Measurements from ENCODE around the gene NIP7. TPM values are rescaled to one million over a fixed set of nuclear protein-coding genes. Genes with fewer than 3 reads are reported as not detected.

NIP7 gene
- total and polyA plus RNA-seq, 9 of the 15 experiments (the other 6 are each of a cell fraction or from before 2014, with no cell fraction given): 28.9 to 85.5 (median 72.5) TPM

GRCh38 chr16:69310653-69311532 lies 28.7 kb upstream of the NIP7 start, which contains the start of gene VPS4A (continued):
- TF ChIP-seq, protein P1, sequence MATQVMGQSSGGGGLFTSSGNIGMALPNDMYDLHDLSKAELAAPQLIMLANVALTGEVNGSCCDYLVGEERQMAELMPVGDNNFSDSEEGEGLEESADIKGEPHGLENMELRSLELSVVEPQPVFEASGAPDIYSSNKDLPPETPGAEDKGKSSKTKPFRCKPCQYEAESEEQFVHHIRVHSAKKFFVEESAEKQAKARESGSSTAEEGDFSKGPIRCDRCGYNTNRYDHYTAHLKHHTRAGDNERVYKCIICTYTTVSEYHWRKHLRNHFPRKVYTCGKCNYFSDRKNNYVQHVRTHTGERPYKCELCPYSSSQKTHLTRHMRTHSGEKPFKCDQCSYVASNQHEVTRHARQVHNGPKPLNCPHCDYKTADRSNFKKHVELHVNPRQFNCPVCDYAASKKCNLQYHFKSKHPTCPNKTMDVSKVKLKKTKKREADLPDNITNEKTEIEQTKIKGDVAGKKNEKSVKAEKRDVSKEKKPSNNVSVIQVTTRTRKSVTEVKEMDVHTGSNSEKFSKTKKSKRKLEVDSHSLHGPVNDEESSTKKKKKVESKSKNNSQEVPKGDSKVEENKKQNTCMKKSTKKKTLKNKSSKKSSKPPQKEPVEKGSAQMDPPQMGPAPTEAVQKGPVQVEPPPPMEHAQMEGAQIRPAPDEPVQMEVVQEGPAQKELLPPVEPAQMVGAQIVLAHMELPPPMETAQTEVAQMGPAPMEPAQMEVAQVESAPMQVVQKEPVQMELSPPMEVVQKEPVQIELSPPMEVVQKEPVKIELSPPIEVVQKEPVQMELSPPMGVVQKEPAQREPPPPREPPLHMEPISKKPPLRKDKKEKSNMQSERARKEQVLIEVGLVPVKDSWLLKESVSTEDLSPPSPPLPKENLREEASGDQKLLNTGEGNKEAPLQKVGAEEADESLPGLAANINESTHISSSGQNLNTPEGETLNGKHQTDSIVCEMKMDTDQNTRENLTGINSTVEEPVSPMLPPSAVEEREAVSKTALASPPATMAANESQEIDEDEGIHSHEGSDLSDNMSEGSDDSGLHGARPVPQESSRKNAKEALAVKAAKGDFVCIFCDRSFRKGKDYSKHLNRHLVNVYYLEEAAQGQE (IDR thresholded peaks at IDR 0.05; ENCODE audit: borderline replicate concordance): peak; percentile 42; the same call in 1 of the 2 replicates
- TF ChIP-seq, protein P1 (CRISPR knock-in tag; IDR thresholded peaks at IDR 0.05; ENCODE audit: low read depth): no peak
- TF ChIP-seq PPARD (CRISPR knock-in tag; IDR thresholded peaks at IDR 0.05): no peak
- TF ChIP-seq POU5F1 (IDR thresholded peaks at IDR 0.05; ENCODE audit: borderline replicate concordance, low read depth, low read length, partially characterized antibody): no peak
- TF ChIP-seq ZNF384 (IDR thresholded peaks at IDR 0.05; ENCODE audit: low read depth, low read length): 0 out of 2 replicates have a peak, but pooled peaks have one; percentile 11
- no peak for TF ChIP-seq ZNF232 (CRISPR knock-in tag; IDR thresholded peaks at IDR 0.05)
- peak; percentile 42; the same call in 1 of the 2 replicates for TF ChIP-seq POLR2AphosphoS5 (IDR thresholded peaks at IDR 0.05; ENCODE audit: control insufficient read depth, insufficient read depth, low read depth, low read length)
- no peak for TF ChIP-seq CBFB (CRISPR knock-in tag; IDR thresholded peaks at IDR 0.05)
- no peak for TF ChIP-seq TAF9B (IDR thresholded peaks at IDR 0.05; ENCODE audit: partially characterized antibody)
- peak in 1 of 2 experiments; percentile 55; a peak in 2 of 4 replicates for TF ChIP-seq ZNF639 (CRISPR knock-in tag; conservative IDR thresholded peaks at IDR 0.05 in 1 of 2, IDR thresholded peaks at IDR 0.05 in 1 of 2)
- peak; percentile 65; the same call in 1 of the 2 replicates for TF ChIP-seq SUPT5H (IDR thresholded peaks at IDR 0.05)
- no peak for TF ChIP-seq MLX (CRISPR knock-in tag; conservative IDR thresholded peaks at IDR 0.05)
- peak; percentile 53 for TF ChIP-seq SMC3 (conservative IDR thresholded peaks at IDR 0.05; ENCODE audit: insufficient read depth, low read depth, low read length)
- TF ChIP-seq POLR2A (conservative IDR thresholded peaks at IDR 0.05): peak; percentile 73; the same call in 1 of the 2 replicates
- peak; percentile 46; the same call in 1 of the 2 replicates for TF ChIP-seq ESRRA (IDR thresholded peaks at IDR 0.05; ENCODE audit: borderline replicate concordance, low read depth)

Data from K562 (cell line).